ENCODE measurements around the gene ESYT1. TPM values are rescaled to one million over a fixed set of nuclear protein-coding genes. Genes with fewer than 3 reads are reported as not detected.

The ESYT1 gene
- total RNA-seq, 1 donor from 2014 or later, result 36.2 TPM

- no peak for DNase-seq (ENCODE audit: low spot score)
- intact Hi-C loops (cut with DNase I), result loop anchor here (5.0 to 10.0 kb wide), 2 partner anchors 136 to 343 kb away; partner anchors contain the start of genes ANKRD52 and SPRYD4
These were observed 6.7 kb upstream of the ESYT1 start for GRCh38 chr12:56121204-56121870.

GRCh38 chr12:56122637-56123036 is 5.4 kb upstream of the ESYT1 start:
- intact Hi-C loops (cut with DNase I), result loop anchor here (5.0 to 10.0 kb wide), 2 partner anchors 135 to 342 kb away; partner anchors contain the start of genes ANKRD52 and SPRYD4
- no peak for DNase-seq (ENCODE audit: low spot score)

- intact Hi-C loops (cut with DNase I), result loop anchor here (5.0 to 10.0 kb wide), 2 partner anchors 133 to 341 kb away; partner anchors contain the start of genes ANKRD52 and SPRYD4
- DNase-seq (ENCODE audit: low spot score), result no peak
These were observed 3.9 kb upstream of the ESYT1 start for GRCh38 chr12:56124133-56124532.

GRCh38 chr12:56126732-56127239 is 1.3 kb upstream of the ESYT1 start:
- intact Hi-C loops (cut with DNase I), result loop anchor here (1.0 to 10.0 kb wide), 3 partner anchors 32 to 338 kb away; partner anchors contain the start of genes MYL6, SMARCC2 and SPRYD4

GRCh38 chr12:56127485-56127887 is 581 bp upstream of the ESYT1 start:
- no peak for DNase-seq (ENCODE audit: low spot score)
- intact Hi-C loops (cut with DNase I), result loop anchor here (2.0 to 10.0 kb wide), 2 partner anchors 31 to 337 kb away; partner anchors contain the start of genes MYL6 and SPRYD4

More at GRCh38 chr12:56126732-56127239, 1.3 kb upstream of the ESYT1 start:
- DNase-seq (ENCODE audit: low spot score), result no peak

- DNase-seq (ENCODE audit: low spot score), result no peak
- intact Hi-C loops (cut with DNase I), result loop anchor here (2.0 to 10.0 kb wide), 2 partner anchors 24 to 336 kb away; partner anchors contain the start of genes MYL6B and SPRYD4
These were observed 671 bp downstream of the ESYT1 start for GRCh38 chr12:56128670-56129205.

GRCh38 chr12:56129206-56129941 is 1.3 kb downstream of the ESYT1 start:
- intact Hi-C loops (cut with DNase I), result loop anchor here (2.0 to 10.0 kb wide), 2 partner anchors 23 to 335 kb away; partner anchors contain the start of genes MYL6B and SPRYD4
- DNase-seq (ENCODE audit: low spot score), result peak; percentile 84

GRCh38 chr12:56129942-56130495 is 2.0 kb downstream of the ESYT1 start:
- no peak for DNase-seq (ENCODE audit: low spot score)
- intact Hi-C loops (cut with DNase I), result loop anchor here (2.0 to 10.0 kb wide), 2 partner anchors 23 to 335 kb away; partner anchors contain the start of genes MYL6B and SPRYD4

- intact Hi-C loops (cut with DNase I), result no loop called here
- DNase-seq (ENCODE audit: low spot score), result no peak
These were observed 2.8 kb downstream of the ESYT1 start for GRCh38 chr12:56130876-56131275.

GRCh38 chr12:56134897-56135296 is 6.8 kb downstream of the ESYT1 start:
- DNase-seq (ENCODE audit: low spot score), result peak; percentile 3
- intact Hi-C loops (cut with DNase I), result no loop called here

- intact Hi-C loops (cut with DNase I), result no loop called here
- DNase-seq (ENCODE audit: low spot score), result peak; percentile 35
These were observed 9.9 kb downstream of the ESYT1 start for GRCh38 chr12:56137853-56138571.

- DNase-seq (ENCODE audit: low spot score), result no peak
These were observed 14.1 kb downstream of the ESYT1 start for GRCh38 chr12:56141946-56142784.

GRCh38 chr12:56143217-56143616 is 15.2 kb downstream of the ESYT1 start:
- no peak for DNase-seq (ENCODE audit: low spot score)
- intact Hi-C loops (cut with DNase I), result no loop called here

More at GRCh38 chr12:56141946-56142784, 14.1 kb downstream of the ESYT1 start:
- intact Hi-C loops (cut with DNase I), result no loop called here

GRCh38 chr12:56143870-56144269 is 15.8 kb downstream of the ESYT1 start:
- no peak for DNase-seq (ENCODE audit: low spot score)
- intact Hi-C loops (cut with DNase I), result no loop called here

GRCh38 chr12:56145217-56145616 is 17.1 kb downstream of the ESYT1 start:
- intact Hi-C loops (cut with DNase I), result no loop called here
- DNase-seq (ENCODE audit: low spot score), result no peak

- DNase-seq (ENCODE audit: low spot score), result no peak
- intact Hi-C loops (cut with DNase I), result no loop called here
These were observed 18.7 kb downstream of the ESYT1 start for GRCh38 chr12:56146492-56147460.

GRCh38 chr12:56150563-56150962 is 22.5 kb downstream of the ESYT1 start:
- intact Hi-C loops (cut with DNase I), result no loop called here
- DNase-seq (ENCODE audit: low spot score), result no peak

All from cardiac septum (tissue), 1 donor.